ENCODE data around the gene SNX25. TPM values are rescaled to one million over a fixed set of nuclear protein-coding genes. Genes with fewer than 3 reads are reported as not detected.
A peak's percentile ranks its signal among the peaks of the same experiment; 100 is the strongest.

SNX25 gene
- total and polyA plus RNA-seq, 10 of the 15 experiments (the other 5 are each of a cell fraction or from before 2014, with no cell fraction given): 11.2 to 117 (median 62.8) TPM

GRCh38 chr4:185387957-185388356, 178.6 kb downstream of the SNX25 start:
- H4K20me1 ChIP-seq (ENCODE audit: control insufficient read depth, insufficient read depth): no peaks in the 10 kb centered on the region
- H3K4me2 ChIP-seq (ENCODE audit: control insufficient read depth, insufficient read depth): no peak overlapping the region
- ChIA-PET RAD21 (ENCODE audit: unreplicated experiment) (no interaction called here), POLR2A (no interaction called here), SMC1A (ENCODE audit: uncharacterized antibody, unreplicated experiment) (interaction anchor here (1.9 kb wide), 1 partner anchor 11 kb away, joined by 4 read pairs; no protein-coding TSS in a partner anchor), CTCF (no interaction called here)
- FAIRE-seq (no peak), ATAC-seq (no peak), DNase-seq (ENCODE audit: low read depth, low spot score) (no peak)
- no peaks in the 10 kb centered on the region for H3K36me3 ChIP-seq (ENCODE audit: control insufficient read depth in 2 of 2, insufficient read depth in 2 of 2, low read length in 1 of 2)
- H3K4me3 ChIP-seq: no peak overlapping the region
- H3K27me3 ChIP-seq (replicated peaks in 1 of 2; ENCODE audit: control insufficient read depth in 2 of 2, insufficient read depth in 2 of 2, low read length in 1 of 2): no peaks in the 10 kb centered on the region
- no peak overlapping the region for H2AFZ ChIP-seq (ENCODE audit: control insufficient read depth, low read depth, low read length)
- 95% methylated on average over 12 of the region's 12 CpGs for WGBS (ENCODE audit: insufficient coverage, insufficient replicate concordance, low lambda C conversion rate, missing lambda C conversion rate)
- H3K79me2 ChIP-seq (ENCODE audit: control insufficient read depth, insufficient read depth, low read length): no peaks in the 10 kb centered on the region
- TF ChIP-seq CUX1 (IDR thresholded peaks at IDR 0.05; ENCODE audit: insufficient replicate concordance, low read depth, low read length): no peak
- TF ChIP-seq CHD1 (IDR thresholded peaks at IDR 0.05; ENCODE audit: low read depth, low read length): no peak
- no peak for TF ChIP-seq SUZ12 (IDR thresholded peaks at IDR 0.05; ENCODE audit: unreplicated experiment)
- peak; percentile 30; the same call in 1 of the 2 replicates for TF ChIP-seq POLR2A (IDR thresholded peaks at IDR 0.05; ENCODE audit: low read depth, low read length)
- no peak for TF ChIP-seq IRF4 (IDR thresholded peaks at IDR 0.05; ENCODE audit: low read depth, low read length)
- no peak for TF ChIP-seq SMAD1 (IDR thresholded peaks at IDR 0.05; ENCODE audit: low read depth, partially characterized antibody)
- TF ChIP-seq CBX3 (IDR thresholded peaks at IDR 0.05; ENCODE audit: borderline replicate concordance, low read depth): no peak
- no peak for TF ChIP-seq ASH2L (IDR thresholded peaks at IDR 0.05; ENCODE audit: borderline replicate concordance, low read depth)
- peak; percentile 40; the same call in 1 of the 2 replicates for TF ChIP-seq POLR2AphosphoS5 (IDR thresholded peaks at IDR 0.05; ENCODE audit: low read length)
- H3K4me1 ChIP-seq (ENCODE audit: control insufficient read depth, insufficient read depth, low read length): 0 out of 2 replicates have a peak, but pooled peaks cover 3% of the 10 kb centered on the region
- H3K9ac ChIP-seq (ENCODE audit: control insufficient read depth, insufficient read depth, low read length): no peak overlapping the region
- intact Hi-C loops (cut with micrococcal nuclease; ENCODE audit: unreplicated experiment): no loop called here
- in situ Hi-C loops (cut with MboI): no loop called here
- H3K9me3 ChIP-seq (replicated peaks; ENCODE audit: control insufficient read depth, insufficient read depth, low read length): no peaks in the 10 kb centered on the region
- H3K27ac ChIP-seq (ENCODE audit: control insufficient read depth, insufficient read depth): no peak overlapping the region
- no TSS peak for BruUV-seq (replicated peaks)
